Activated CD4-positive, alpha-beta T cell treated with anti-CD3 and anti-CD28 coated beads, Interleukin-2, amount 50 U/mL, for 16 hours (primary cell): ENCODE data around the gene REL.
A peak's percentile ranks its signal among the peaks of the same experiment; 100 is the strongest.
"Not testable (repeated sequence)": the region's sequence is repeated elsewhere in the genome, so short reads cannot be mapped to it uniquely, and the experiment has no call there.

Experiments
- DNase-seq: peaks from one replicate; pipeline ENCODE4 v3.0.0-alpha.2; 2020

Gene REL

GRCh38 chr2:60926741-60927552 lies 45.6 kb downstream of the REL start:
- no peak for DNase-seq

DNA sequence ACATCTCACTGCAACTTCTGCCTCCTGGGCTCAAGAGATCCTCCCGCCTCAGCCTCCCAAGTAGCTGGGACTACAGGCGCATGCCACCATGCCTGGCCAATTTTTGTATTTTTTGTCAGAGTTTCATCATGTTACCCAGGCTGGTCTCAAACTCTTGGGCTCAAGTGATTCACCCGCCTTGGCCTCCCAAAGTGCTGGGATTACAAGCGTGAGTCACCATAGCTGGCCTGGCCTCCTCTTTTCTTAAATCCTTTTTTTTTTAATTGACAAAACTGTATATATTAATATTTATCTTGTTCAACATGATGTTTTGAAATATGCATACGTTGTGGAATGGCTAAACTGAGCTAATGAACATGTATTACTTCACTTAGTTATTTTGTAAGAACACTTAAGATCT lies 50.7 kb downstream of the REL start:
- not testable (repeated sequence) for DNase-seq

DNA sequence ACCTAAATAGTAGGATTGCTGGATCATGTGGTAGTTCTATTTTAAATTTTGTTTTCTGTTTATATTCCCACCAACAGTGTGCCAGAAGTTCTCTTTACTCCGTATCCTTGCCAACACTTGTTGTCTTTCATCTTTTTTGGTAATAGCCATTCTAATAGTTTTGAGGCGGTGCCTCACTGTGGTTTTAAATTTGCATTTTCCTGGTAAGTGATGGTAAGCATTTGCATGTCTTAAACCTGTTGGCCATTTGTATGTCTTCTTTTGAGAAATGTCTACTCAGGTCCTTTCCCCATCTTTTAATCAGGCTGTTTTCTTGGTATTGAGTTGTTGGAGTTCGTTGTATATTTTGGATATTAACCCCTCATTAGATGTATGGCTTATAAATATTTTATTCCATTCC lies 51.6 kb downstream of the REL start:
- DNase-seq, result no peak

DNA sequence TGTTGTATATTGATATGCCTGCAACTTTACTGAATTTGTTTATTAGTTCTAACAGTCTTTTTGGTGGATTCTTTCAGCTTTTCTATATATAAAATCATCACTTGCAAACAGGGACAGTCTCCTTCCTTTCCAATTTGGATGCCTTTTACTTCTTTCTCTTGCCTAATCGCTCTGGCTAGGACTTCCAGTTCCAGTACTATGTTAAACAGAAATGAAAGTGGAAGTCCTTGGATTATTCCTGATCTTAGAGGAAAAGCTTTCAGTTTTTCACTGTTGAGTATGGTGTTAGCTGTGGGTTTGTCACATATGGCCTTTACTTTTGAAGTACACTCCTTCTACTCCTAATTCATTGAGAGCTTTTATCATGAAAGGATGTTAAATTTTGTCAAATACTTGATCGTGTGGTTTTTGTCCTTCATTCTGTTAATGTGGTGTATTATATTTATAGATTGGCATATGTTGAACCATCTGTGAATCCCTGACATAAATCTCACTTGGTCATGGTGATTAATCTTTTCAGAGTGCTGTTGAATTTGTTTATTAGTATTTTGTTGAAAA lies 52.9 kb downstream of the REL start:
- DNase-seq, result no peak

GRCh38 chr2:60936757-60937156 lies 55.4 kb downstream of the REL start:
- no peak for DNase-seq

DNA sequence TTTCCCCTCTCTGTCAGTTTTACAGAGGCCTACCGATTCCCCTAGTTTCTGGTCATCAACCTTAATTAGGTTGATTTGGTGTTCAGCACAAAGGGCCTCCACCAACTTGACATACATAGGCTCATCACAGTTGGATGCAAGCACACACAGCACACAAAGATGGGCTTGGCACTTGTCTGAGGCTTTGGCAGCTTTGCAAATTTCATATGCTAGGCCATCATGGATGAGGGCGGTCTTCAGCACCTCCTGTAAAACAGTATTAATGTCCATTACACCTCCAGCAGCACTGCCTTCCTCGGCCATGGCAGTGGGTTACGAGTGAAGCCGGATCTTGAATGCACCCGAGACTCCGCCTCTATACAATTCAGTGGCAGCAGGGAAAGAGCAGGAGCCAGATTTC lies 56.9 kb downstream of the REL start:
- DNase-seq, result no peak

DNA sequence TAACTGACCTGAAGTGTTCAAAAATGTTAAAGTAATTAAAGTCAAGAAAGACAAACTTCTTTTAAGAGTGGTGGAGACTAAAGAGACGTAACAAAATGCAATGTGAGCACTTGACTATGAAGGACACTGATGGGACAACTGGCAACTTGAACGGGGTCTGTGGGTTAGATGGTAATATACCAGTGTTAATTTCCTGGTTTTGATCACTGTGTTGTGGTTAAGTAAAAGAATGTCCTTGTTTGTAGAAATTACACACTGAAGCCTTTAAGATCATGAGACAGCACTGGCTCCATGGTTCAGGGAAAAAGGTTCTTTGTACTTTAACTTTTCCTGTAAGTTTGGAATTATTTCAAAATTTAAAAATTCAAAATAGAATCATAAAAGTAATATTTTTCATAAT lies 58.2 kb downstream of the REL start:
- no peak for DNase-seq

- DNase-seq, result no peak
Measured at GRCh38 chr2:60945341-60945740, 64.0 kb downstream of the REL start.

GRCh38 chr2:60947056-60947455 lies 65.7 kb downstream of the REL start:
- no peak for DNase-seq

GRCh38 chr2:60948161-60948560 lies 66.8 kb downstream of the REL start:
- no peak for DNase-seq

DNA sequence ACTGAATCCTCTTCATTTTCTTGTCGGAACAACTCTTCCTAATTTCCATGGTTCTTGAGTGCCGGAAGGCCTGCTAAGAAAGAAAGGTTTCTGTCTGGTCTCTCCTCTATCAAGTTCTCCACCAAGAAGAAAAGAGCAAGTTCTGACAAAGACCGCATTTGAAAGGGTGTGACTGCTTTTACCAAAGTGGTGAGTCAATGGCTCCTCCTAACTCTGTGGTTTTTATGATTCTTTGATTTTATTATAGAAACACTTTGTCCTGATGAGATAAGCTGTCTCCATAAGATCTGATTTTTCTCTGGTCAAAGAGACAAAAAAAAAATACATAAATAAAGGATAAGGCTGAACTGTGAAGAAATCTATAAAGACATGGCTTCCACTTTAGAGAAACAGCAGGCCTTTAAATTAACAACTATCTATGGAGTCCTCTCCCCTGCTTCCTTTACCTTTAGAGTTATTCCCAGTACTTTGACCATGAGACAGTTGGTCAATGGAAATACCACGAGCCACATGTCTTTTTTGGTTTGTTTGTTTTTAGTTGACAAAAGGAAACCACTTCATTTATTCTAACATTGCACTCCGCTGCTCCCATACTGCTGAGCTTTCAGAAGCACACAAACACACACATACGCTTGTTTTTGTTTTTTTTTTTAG lies 67.7 kb downstream of the REL start:
- no peak for DNase-seq

GRCh38 chr2:60954139-60954538 lies 72.8 kb downstream of the REL start:
- no peak for DNase-seq

DNA sequence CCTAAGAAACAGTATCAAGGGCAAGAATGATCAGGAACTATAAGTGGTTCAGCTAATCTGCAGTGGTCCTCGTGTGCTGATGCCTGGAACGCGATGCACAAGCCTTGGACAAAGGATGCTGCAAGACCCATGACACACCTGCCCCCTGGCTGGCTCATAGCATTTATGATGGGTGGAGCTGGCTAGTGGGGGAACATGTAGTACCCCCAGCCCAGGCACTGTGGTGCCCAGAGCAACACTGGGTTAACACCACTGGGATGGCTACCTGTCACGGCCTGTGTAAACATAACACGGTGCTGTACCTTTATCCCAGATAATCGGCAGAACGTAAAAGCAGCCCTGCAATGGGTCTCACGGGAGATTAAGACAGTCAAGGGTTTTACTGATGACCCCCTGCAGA lies 75.8 kb downstream of the REL start:
- no peak for DNase-seq

DNA sequence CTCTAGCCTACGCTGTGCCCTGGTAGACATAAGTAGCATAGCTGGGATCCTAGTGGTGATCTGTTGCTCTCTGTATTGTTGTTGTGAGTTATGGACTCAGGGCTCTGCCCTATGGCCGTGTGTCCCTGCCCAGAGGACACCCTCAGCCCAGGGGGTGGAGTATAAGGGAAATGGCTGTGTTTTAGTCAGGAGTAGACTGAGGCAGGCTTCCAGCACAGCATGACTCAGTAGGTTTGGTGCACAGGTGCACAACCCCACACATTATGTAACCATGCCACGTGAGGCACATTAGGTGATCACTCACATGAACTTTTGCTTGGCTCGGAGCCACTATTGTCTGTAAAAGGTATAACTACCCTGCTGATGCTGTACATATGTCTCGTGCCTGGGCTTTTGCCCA lies 76.3 kb downstream of the REL start:
- DNase-seq, result no peak

DNA sequence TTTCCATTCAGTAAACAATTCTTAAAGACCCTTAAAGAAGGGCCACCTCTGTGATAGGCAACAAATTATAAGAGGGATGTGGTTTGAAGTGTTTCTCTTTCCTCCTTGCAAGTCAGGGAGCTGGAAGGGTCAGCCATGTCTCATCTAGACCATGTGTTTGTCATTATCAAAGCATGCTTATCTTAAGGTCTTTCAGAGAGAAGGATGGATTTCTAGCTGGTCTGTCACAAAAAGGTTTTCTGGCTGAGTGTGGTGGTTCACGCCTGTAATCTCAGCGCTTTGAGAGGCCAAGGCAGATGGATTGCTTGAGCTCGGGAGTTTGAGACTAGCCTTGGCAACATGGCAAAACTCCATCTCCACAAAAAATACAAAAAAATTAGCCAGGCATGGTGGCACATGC lies 77.0 kb downstream of the REL start:
- DNase-seq, result no peak

GRCh38 chr2:60958800-60959199 lies 77.4 kb downstream of the REL start:
- DNase-seq, result no peak

- no peak for DNase-seq
Measured at GRCh38 chr2:60959501-60959900, 78.1 kb downstream of the REL start.

GRCh38 chr2:60960706-60961105 lies 79.3 kb downstream of the REL start:
- no peak for DNase-seq

DNA sequence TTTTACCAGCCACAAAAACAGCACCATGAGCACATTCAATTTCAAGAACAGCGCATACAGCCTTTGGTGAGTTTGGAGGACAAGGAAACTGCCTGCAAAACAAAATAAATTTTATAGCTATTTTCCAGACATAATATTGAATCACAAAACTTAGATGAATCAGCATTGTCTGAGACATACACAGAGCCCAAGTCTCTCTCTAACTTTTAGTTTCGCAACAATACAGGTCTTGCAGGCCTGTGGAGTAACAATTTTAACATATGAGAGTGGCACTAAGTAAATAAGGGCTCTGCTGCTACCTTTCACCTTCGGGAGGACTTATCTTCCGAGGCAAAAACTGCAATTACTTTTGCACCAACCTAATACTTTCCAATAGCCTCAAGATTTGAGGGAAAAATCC lies 80.1 kb downstream of the REL start:
- DNase-seq, result no peak

- no peak for DNase-seq
Measured at GRCh38 chr2:60962528-60962927, 81.2 kb downstream of the REL start.

GRCh38 chr2:60963190-60963589 lies 81.8 kb downstream of the REL start:
- no peak for DNase-seq

DNA sequence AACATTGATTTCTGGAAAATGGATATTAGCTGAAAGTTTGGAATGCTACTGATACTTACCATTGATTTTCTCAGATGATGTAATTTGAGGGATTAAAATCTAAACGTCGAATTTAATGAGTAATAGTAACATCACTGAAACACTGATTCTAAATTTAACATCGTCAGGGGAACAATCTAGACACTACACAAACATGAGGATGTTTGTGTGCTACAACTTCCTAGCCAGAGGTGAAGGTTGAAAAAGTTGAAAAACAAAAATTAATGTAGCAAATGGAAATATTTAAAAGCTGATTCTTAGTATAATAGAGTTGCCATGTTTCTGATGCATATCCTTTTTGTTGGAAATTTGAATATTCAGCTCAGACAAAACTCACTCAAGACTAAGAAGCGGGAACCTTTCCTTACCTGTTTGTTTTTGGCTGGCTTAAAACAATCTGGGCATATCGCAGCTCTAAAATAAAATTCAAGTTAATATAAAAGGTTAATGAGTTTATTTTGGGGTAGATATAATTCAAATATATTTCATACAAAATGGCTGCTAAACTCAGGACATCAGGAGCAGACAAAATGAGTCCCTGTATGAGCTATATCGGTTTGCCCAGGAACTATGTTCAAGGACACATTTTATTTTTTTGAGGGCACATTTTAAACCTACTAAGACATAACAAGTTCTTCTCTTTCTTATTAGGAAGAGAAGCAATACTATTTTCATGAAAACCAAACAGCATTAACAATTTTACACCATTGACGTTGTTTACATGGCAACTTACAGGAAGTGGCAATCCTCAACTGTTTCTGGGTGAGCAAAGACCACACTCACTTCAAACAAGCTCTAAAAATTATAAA lies 83.5 kb downstream of the REL start:
- peak; percentile 10 for DNase-seq

GRCh38 chr2:60965499-60965785 lies 84.1 kb downstream of the REL start:
- DNase-seq, result no peak
